Suprapubic skin (tissue), 4 donors: Measurements from ENCODE around the gene LIN7A. TPM values are rescaled to one million over a fixed set of nuclear protein-coding genes. Genes with fewer than 3 reads are reported as not detected.

Source experiments
- DNase-seq, 2 donors: peaks; one replicate each; pipeline ENCODE4 v3.0.0-alpha.2; 2019; ENCODE audit warnings: low spot score in 2 of 2
- H3K27ac ChIP-seq: fragments of 200-600 bp; sonication (generic); one replicate; pipeline ENCODE4 v1.5.1; 2019
- H3K27me3 ChIP-seq: fragments of 200-600 bp; sonication (generic); one replicate; pipeline ENCODE4 v1.5.1; 2019
- H3K36me3 ChIP-seq: fragments of 200-600 bp; sonication (generic); one replicate; pipeline ENCODE4 v1.5.1; 2019
- H3K4me1 ChIP-seq: fragments of 200-600 bp; sonication (generic); one replicate; pipeline ENCODE4 v1.5.1; 2019
- H3K4me3 ChIP-seq: fragments of 200-600 bp; sonication (generic); one replicate; pipeline ENCODE4 v1.5.1; 2019; ENCODE audit warnings: mild to moderate bottlenecking
- H3K9me3 ChIP-seq: fragments of 200-600 bp; sonication (generic); one replicate; pipeline ENCODE4 v1.5.1; 2019
- CTCF ChIP-seq, 2 donors: fragments of 200-600 bp in 1 of 2; fragments of 450-650 bp in 1 of 2; sonication (generic) in 1 of 2; IDR thresholded peaks; one replicate each; pipeline ENCODE4 v1.5.1; 2016 to 2019; ENCODE audit warnings: antibody characterized with exemption in 2 of 2, mild to moderate bottlenecking in 1 of 2, moderate library complexity in 1 of 2
- EP300 ChIP-seq: sonication (generic); formaldehyde crosslinking; IDR thresholded peaks from one replicate; pipeline ENCODE4 v1.6.1; 2017; ENCODE audit warnings: antibody characterized with exemption
- POLR2A ChIP-seq, 2 donors: fragments of 450-650 bp; IDR thresholded peaks; one replicate each; pipeline ENCODE4 v1.6.1; 2017; ENCODE audit warnings: antibody characterized with exemption in 2 of 2, mild to moderate bottlenecking in 2 of 2, moderate library complexity in 2 of 2
- POLR2AphosphoS5 ChIP-seq, 3 donors: sonication (generic); formaldehyde crosslinking; IDR thresholded peaks; one replicate each; pipeline ENCODE4 v1.6.1; 2017; ENCODE audit warnings: antibody characterized with exemption in 3 of 3
- WGBS: methylation state at CpG from one replicate; pipeline ENCODE4 v1.1.5; 2018; 5-methylcytosine and 5-hydroxymethylcytosine counted together
- total RNA-seq, 4 donors: library from RNA; depleted of rRNA; stranded (reverse); fragments of >200 nt; gene quantifications; one replicate each; pipeline ENCODE4 v1.1.0, GENCODE V29; 2016

The LIN7A gene
- total RNA-seq, 4 donors from 2014 or later, result 0.30 to 2.6 (median 0.81) TPM

DNA sequence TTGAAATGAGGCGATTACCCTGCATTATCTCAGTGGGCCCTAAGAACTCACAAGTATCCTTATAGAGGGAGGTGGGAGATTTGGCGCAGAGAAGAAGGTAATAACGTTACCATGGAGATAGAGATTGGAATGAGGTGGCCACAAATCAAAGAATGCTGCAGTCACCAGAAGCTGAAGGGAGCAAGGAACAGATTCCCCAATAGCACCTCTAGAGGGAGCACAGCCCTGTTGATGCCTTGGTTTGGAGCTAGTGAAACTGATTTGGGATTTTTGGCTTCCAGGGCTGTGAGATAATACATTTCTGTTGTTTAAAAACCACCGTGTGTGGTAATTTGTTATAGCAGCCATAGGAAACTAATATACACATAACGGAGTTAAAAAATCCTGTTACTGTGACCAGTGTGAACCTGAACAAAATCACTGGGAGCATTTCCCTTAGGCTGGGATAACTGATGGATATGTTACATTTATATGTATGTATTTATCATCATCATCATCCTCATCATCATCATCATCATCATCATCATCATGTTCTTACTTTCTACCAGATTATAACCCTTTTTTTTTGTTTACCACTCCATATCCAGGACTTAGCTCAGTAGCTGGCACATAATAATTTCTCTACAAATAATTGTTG lies 100.3 kb downstream of the LIN7A start:
- H3K27me3 ChIP-seq, result no peaks in the 10 kb centered on the region
- no peak overlapping the region for H3K4me3 ChIP-seq
- H3K9me3 ChIP-seq, result no peaks in the 10 kb centered on the region
- H3K4me1 ChIP-seq, result no peaks in the 10 kb centered on the region
- H3K27ac ChIP-seq, result no peak overlapping the region
- no peak for DNase-seq
- WGBS, result 35% methylated on average over 5 of the region's 5 CpGs
- TF ChIP-seq POLR2AphosphoS5 (IDR thresholded peaks at IDR 0.05) (no peak), EP300 (no peak), POLR2A (IDR thresholded peaks at IDR 0.05) (no peak), CTCF (IDR thresholded peaks at IDR 0.05) (peak in 1 of 2 donors; percentile 50)
- no peaks in the 10 kb centered on the region for H3K36me3 ChIP-seq

GRCh38 chr12:80834724-80835123 lies 103.0 kb downstream of the LIN7A start:
- WGBS, result 0% methylated on average over 1 of the region's 1 CpG
- Histone ChIP-seq H3K36me3 (no peaks in the 10 kb centered on the region), H3K4me1 (no peaks in the 10 kb centered on the region), H3K27me3 (no peaks in the 10 kb centered on the region), H3K9me3 (no peaks in the 10 kb centered on the region), H3K27ac (no peak overlapping the region), H3K4me3 (no peak overlapping the region)
- no peak for TF ChIP-seq POLR2A (IDR thresholded peaks at IDR 0.05)
- no peak for TF ChIP-seq CTCF (IDR thresholded peaks at IDR 0.05)
- no peak for TF ChIP-seq POLR2AphosphoS5 (IDR thresholded peaks at IDR 0.05)
- DNase-seq, result no peak

GRCh38 chr12:80830533-80831088 lies 107.1 kb downstream of the LIN7A start:
- H3K27ac ChIP-seq, result no peak overlapping the region
- WGBS, result 91% methylated on average over 4 of the region's 4 CpGs

GRCh38 chr12:80829767-80830166 lies 108.0 kb downstream of the LIN7A start:
- DNase-seq, result no peak
- H3K27ac ChIP-seq, result no peak overlapping the region
- H3K36me3 ChIP-seq, result no peaks in the 10 kb centered on the region
- no peaks in the 10 kb centered on the region for H3K4me1 ChIP-seq
- no peaks in the 10 kb centered on the region for H3K9me3 ChIP-seq
- H3K27me3 ChIP-seq, result no peaks in the 10 kb centered on the region
- WGBS, result 62% methylated on average over 2 of the region's 2 CpGs
- TF ChIP-seq EP300 (no peak), CTCF (IDR thresholded peaks at IDR 0.05) (no peak), POLR2A (IDR thresholded peaks at IDR 0.05) (no peak), POLR2AphosphoS5 (IDR thresholded peaks at IDR 0.05) (no peak)
- no peak overlapping the region for H3K4me3 ChIP-seq

More at GRCh38 chr12:80830533-80831088, 107.1 kb downstream of the LIN7A start:
- Histone ChIP-seq H3K4me1 (no peaks in the 10 kb centered on the region), H3K9me3 (no peaks in the 10 kb centered on the region), H3K4me3 (no peak overlapping the region), H3K27me3 (no peaks in the 10 kb centered on the region), H3K36me3 (no peaks in the 10 kb centered on the region)
- DNase-seq, result no peak
- no peak for TF ChIP-seq POLR2AphosphoS5 (IDR thresholded peaks at IDR 0.05)
- TF ChIP-seq POLR2A (IDR thresholded peaks at IDR 0.05), result no peak
- TF ChIP-seq CTCF (IDR thresholded peaks at IDR 0.05), result no peak
- TF ChIP-seq EP300, result no peak

DNA sequence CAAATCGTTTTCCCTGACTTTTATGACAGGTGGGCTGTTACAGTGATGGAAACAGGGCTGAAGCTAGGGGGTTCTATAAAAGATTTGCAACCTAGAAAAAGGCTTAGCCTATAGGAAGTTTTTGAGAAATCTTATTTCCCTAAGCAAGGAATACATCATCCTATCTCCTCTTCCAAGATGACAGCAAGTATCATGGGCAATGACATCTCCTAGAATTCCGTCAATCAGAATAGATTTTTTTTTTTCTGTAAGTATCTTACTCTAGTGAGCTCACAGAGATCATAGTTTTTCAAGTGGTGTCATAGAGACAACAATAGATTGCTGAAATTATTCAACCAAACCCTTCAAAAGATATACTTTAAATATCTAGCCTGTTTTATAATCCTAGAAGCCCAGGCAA lies 112.2 kb downstream of the LIN7A start:
- TF ChIP-seq POLR2AphosphoS5 (IDR thresholded peaks at IDR 0.05), result no peak
- TF ChIP-seq POLR2A (IDR thresholded peaks at IDR 0.05), result no peak
- no peak for TF ChIP-seq CTCF (IDR thresholded peaks at IDR 0.05)
- no peak for TF ChIP-seq EP300
- Histone ChIP-seq H3K4me1 (no peaks in the 10 kb centered on the region), H3K27ac (no peak overlapping the region), H3K4me3 (no peak overlapping the region), H3K9me3 (no peaks in the 10 kb centered on the region), H3K27me3 (no peaks in the 10 kb centered on the region), H3K36me3 (no peaks in the 10 kb centered on the region)
- 82% methylated on average over 2 of the region's 2 CpGs for WGBS
- no peak for DNase-seq
